Mucosa of stomach (tissue), 1 donor: ENCODE measurements around the gene MAGOH.
"Not testable (repeated sequence)": the region's sequence is repeated elsewhere in the genome, so short reads cannot be mapped to it uniquely, and the experiment has no call there.

ENCODE experiments used
- H3K27me3 ChIP-seq: one replicate; pipeline ENCODE4 v1.7.0; 2013; ENCODE audit warnings: mild to moderate bottlenecking, low read length; ENCODE audit not compliant: control insufficient read depth, insufficient read depth
- H3K36me3 ChIP-seq: one replicate; pipeline ENCODE4 v1.7.0; 2013; ENCODE audit warnings: low read length; ENCODE audit not compliant: control insufficient read depth, insufficient read depth
- H3K4me1 ChIP-seq: one replicate; pipeline ENCODE4 v1.7.0; 2013; ENCODE audit warnings: mild to moderate bottlenecking, low read length; ENCODE audit not compliant: control insufficient read depth, insufficient read depth
- H3K4me3 ChIP-seq: one replicate; pipeline ENCODE4 v1.7.0; 2013; ENCODE audit warnings: low read length
- H3K9ac ChIP-seq: one replicate; pipeline ENCODE4 v1.7.0; 2013; ENCODE audit warnings: mild to moderate bottlenecking, low read length, moderate library complexity
- H3K9me3 ChIP-seq: one replicate; pipeline ENCODE4 v1.7.0; 2013; ENCODE audit warnings: mild to moderate bottlenecking, low read length, moderate library complexity; ENCODE audit not compliant: control insufficient read depth
- donor health status: Pancreatic carcinoma.

MAGOH gene

DNA sequence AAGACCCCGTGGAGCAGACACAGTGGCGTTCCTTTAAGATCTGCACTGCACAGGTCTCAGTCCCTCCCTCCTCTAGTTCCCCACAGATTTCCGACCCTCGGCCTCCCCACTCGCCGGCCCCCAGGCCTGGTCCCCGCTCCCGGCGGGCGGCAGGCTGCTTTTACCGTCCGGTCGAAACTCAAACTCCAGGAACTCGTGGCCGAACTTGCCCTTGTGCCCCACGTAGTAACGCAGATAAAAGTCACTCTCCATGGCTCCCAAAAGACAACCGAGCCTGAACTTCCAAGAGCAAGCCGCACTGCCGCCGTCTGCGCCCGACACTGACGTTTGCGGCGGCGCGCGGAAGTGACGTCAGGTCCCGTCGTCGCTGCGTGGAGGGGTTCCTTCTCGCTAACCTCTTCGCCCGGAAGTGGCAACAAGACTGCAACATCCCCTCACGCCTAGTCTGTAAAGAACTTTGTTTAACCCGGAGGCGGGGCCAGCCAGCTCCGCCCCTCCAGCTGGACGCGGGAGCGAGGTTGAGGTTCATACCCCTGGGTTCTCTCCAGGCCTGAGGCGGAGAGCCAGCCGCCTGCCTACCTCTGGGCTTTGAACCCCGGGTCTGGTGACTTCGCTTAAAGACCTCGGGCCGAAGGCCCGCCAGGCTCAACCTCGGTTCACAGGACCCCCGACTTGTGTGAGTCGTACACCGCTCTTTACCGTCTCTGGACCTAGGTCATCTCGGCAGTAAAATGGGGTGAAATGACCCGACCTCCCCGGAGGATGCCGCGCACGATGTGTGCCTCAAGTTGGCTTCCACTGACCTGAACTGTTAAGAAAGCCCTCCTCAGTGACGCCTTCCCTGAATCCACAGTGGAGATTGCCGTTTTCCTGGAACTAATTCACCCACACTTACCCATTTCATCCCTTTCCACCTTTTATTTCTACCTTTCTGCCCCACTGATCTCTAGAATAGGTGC, at the start of gene MAGOH:
MAGOH (minus strand) TSS at position 322 of the 959 bp plus-strand sequence; CDS start at position 252, 70 bp downstream.
- Histone ChIP-seq H3K36me3 (no peaks in the 10 kb centered on the region), H3K27me3 (no peaks in the 10 kb centered on the region), H3K9me3 (no peaks in the 10 kb centered on the region), H3K4me1 (peaks cover 8% of the 10 kb centered on the region), H3K4me3 (peak within 1 kb of the TSS; percentile 75), H3K9ac (peak within 1 kb of the TSS; percentile 95)

DNA sequence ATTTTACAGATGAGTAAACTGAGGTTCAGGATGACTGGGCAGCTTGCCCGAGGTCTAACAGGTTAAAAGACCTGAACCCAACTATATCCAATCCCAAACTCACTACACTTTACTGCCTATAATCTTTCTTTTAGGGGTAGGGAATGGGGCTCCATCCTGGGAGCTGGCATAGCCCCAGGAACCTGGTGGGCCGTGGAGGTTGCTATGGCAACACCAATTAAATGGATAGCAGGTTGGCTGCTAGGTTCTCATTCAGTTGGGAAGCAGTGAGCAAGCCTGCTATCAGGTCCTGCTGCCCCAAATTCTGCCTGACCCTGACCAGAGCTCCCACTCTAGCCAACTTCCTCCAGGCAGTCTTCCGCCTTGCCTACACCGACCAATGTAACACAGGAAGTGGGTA, 48.6 kb upstream of the MAGOH start:
- no peaks in the 10 kb centered on the region for H3K36me3 ChIP-seq
- no peak overlapping the region for H3K9ac ChIP-seq
- no peaks in the 10 kb centered on the region for H3K9me3 ChIP-seq
- H3K4me3 ChIP-seq: no peak overlapping the region
- no peaks in the 10 kb centered on the region for H3K27me3 ChIP-seq
- no peaks in the 10 kb centered on the region for H3K4me1 ChIP-seq

DNA sequence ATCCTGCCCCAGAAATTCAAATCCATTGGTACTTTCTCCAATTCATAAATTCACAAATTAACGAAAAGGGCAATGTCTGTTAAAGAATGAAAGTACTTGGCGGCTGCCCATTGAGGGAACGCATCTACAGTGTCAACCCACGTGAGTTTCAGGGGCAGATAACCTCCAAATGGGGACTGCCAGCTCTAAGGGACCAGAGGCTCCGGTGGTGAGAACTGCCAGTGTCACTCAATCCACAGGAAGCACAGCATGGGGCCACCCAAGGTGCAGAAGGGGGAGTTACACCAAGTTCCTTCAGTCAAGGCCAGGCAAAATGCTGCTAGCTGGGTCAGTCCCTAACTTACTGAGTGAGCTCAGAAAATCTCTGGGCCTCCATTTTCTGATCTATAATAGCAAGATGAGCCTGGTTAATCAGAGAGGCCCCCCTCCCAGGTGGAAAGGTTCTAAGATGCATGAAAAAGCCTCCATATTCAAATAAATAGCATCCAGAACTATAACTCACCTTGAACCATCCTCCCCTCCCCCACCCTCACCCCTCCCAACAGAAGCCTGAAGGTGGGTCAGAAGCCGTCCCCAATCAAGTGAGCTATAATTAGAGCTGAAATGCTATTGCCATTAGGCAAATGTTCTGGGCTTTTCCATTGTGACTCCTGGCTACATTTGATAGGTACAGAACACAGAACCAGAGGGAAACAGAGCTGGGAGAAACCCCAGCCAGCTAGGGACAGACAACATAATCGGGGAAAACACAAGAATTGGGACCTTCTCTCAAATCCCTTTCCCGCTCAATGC, 47.8 kb upstream of the MAGOH start:
- H3K9ac ChIP-seq: no peak overlapping the region
- H3K27me3 ChIP-seq: no peaks in the 10 kb centered on the region
- H3K9me3 ChIP-seq: no peaks in the 10 kb centered on the region
- no peaks in the 10 kb centered on the region for H3K36me3 ChIP-seq
- no peaks in the 10 kb centered on the region for H3K4me1 ChIP-seq
- H3K4me3 ChIP-seq: no peak overlapping the region

DNA sequence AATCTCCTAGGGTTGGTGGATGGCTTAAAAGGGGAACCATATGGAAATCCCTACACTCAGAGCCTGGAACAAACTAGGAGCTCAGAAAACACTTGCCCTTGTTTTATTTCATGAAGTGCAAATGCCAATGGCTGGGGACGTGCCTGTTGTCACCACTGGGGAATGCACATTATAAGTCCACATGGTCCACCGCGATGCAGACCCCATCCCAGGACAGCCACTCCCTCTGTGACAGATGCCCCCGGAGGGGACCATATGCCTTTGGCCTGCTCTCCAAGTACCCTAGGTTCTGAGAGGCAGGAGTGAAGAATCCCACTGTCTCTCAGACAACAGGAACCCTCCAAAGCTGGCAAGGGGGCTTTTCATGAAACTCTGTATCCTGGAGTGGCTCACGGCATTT, 47.2 kb upstream of the MAGOH start:
- Histone ChIP-seq H3K27me3 (no peaks in the 10 kb centered on the region), H3K4me3 (no peak overlapping the region), H3K36me3 (no peaks in the 10 kb centered on the region), H3K9ac (no peak overlapping the region), H3K4me1 (no peaks in the 10 kb centered on the region), H3K9me3 (no peaks in the 10 kb centered on the region)

DNA sequence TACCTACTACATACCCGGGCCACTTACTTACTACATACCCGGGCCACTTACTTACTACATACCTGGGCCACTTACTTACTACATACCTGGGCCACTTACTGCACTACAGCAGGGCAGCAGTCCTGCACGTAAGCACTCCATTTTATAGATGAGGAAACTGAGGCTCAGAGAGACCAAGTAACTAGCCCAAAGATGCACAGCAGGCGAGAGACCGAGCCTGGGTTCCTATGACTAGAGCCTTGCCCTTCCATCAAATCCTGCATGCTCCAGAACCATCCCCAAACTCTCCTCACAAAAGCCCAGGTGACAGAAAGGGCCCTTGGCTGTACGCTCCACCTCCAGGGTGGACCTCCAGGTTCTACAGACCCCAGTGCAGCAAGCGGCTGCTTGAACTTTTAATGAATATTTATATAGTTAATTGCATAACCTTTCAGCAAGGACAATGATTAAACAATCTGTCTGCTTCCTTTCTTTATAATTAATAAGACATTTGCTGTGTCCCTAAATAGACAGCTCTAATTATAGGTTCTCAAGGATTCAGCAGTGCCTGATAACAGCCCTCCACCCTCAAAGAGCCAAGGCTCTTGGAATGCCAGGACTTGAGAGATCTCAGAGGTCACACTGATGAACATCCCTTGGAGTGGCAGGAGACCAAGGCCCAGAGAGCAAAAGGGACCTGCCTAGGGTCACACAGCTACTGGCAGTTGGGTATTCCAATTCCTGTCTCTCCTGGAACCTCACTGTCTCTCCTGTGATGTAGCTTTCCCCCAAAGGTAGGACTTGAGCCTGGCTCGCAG, 46.1 kb upstream of the MAGOH start:
- Histone ChIP-seq H3K36me3 (no peaks in the 10 kb centered on the region), H3K9me3 (no peaks in the 10 kb centered on the region), H3K4me1 (no peaks in the 10 kb centered on the region), H3K4me3 (no peak overlapping the region), H3K9ac (no peak overlapping the region), H3K27me3 (no peaks in the 10 kb centered on the region)

DNA sequence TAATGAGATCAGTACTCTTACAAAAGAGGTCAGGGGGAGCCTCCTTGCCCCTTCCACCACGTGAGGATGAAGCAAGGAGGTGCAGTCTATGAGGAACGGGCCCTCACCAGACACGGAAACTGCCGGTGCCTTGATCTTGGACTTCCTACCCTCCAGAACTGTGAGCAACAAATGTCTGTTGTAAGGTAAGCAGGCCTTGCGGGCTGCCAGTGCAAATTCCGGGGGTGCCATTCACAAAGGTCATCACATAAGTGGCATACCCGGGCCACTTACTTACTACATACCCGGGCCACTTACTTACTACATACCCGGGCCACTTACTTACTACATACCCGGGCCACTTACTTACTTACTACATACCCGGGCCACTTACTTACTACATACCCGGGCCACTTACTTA, 44.8 kb upstream of the MAGOH start:
- H3K27me3 ChIP-seq, H3K4me3 ChIP-seq, H3K9ac ChIP-seq, H3K36me3 ChIP-seq, H3K9me3 ChIP-seq, H3K4me1 ChIP-seq: not testable (repeated sequence)

DNA sequence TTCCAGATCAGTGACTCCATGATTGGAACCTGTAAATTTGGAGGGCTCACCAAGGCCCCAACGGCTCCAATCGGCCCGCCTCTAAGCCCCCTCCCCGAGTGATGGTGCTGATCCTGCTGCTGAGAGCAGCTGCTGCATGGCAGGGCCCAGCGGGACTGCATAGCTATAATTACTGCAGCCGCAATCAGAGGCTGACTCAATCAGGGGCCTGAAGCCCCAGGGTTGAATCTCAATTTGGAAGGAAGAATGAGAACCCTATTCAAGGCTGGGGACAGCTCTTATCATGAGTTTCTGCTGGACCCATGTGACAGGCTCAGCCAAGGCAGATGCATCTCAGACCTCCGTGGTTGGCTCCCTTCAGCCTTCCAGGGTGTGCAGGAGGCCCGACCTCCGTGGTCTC, 42.8 kb upstream of the MAGOH start:
- no peaks in the 10 kb centered on the region for H3K27me3 ChIP-seq
- no peaks in the 10 kb centered on the region for H3K9me3 ChIP-seq
- H3K4me1 ChIP-seq: no peaks in the 10 kb centered on the region
- no peaks in the 10 kb centered on the region for H3K36me3 ChIP-seq
- no peak overlapping the region for H3K9ac ChIP-seq
- no peak overlapping the region for H3K4me3 ChIP-seq

DNA sequence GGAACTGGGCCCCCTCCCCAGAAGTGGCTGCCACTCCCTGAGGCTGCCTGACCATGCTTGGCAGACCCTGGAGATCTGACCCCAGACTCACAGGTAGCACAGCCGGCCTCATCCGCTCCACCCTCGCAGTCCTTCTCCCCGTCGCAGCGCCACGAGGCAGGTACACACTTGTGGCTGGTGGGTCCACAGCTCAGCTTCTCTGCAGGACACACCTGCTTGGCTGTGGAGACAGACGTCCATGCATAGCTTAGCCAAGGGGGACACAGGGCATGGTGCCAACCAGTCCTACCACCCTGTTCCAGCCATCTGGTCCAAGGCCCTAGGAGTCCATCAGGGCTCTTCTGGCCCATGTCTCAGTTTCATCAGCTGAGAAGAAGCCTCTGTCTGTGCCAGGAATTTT, 42.2 kb upstream of the MAGOH start:
- H3K9ac ChIP-seq: no peak overlapping the region

DNA sequence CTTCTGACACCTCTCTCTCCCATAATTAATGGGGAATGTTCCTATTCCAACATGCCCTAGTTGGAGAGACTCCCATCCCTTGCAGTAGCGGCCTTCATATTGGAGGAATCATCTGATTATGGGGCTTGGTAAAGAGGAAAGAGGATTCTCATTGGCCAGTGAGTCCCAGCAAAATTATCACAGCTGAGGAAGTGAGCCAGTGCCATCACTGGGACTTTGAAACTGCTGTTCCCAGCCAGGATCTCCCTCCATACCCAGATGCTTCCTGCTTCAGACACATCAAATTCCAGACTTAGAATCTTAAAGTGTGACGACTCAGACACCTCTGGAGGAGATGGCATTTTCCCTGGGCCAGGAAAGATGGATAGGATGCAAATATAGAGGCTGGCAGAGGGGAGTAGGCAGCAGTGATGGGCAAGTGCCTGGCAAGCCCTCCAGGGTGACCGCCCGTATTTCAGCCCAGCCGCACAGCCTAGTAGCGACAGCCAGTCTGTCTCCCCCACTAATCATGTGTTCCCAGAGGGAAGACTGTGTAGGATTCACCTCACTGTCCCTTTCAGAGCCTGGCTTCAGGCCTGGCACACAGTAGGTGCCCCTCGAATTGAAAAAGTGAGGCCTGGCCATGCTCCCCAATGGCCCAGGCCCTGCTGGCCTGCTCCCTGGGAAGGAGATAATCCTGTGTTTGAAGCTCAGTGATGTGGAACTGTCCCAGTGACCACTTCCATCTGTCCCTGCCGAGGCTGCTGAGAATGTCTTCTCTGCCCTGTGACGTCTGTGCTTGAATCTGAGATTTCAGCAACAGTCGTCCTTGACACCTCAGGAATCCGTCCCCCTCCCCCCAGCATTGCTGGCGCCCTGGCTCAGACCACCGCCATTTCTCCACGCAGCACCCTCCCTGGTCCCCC, 41.2 kb upstream of the MAGOH start:
- Histone ChIP-seq H3K36me3 (no peaks in the 10 kb centered on the region), H3K4me3 (no peak overlapping the region)

More for the DNA sequence above, 42.2 kb upstream of the MAGOH start:
- Histone ChIP-seq H3K4me3 (no peak overlapping the region), H3K9me3 (no peaks in the 10 kb centered on the region), H3K36me3 (no peaks in the 10 kb centered on the region), H3K27me3 (no peaks in the 10 kb centered on the region), H3K4me1 (no peaks in the 10 kb centered on the region)

DNA sequence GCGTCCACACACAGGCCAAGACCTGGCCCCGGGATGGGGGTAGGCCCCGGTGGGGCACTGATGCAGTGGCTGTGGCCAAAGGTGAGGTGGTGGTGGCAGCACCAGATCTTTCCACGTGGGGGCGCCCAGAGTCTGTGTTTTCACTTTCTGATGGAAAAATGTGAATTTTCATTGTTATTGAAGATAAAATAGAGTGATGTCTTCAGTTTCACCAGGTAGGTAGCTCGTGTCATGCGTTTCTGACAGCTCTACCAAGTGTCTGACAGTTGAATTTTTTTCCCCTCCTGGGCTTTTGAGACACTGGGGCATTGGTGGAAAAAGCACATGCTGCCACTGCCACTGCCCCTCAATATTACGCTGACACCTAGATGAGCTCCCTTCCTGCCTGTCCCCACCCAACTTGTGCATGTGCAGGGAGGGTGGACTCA, 40.0 kb upstream of the MAGOH start:
- Histone ChIP-seq H3K4me3 (no peak overlapping the region), H3K9ac (no peak overlapping the region), H3K9me3 (no peaks in the 10 kb centered on the region), H3K4me1 (no peaks in the 10 kb centered on the region), H3K36me3 (no peaks in the 10 kb centered on the region), H3K27me3 (no peaks in the 10 kb centered on the region)

More for the DNA sequence above, 41.2 kb upstream of the MAGOH start:
- Histone ChIP-seq H3K4me1 (no peaks in the 10 kb centered on the region), H3K9me3 (no peaks in the 10 kb centered on the region), H3K9ac (no peak overlapping the region), H3K27me3 (no peaks in the 10 kb centered on the region)

DNA sequence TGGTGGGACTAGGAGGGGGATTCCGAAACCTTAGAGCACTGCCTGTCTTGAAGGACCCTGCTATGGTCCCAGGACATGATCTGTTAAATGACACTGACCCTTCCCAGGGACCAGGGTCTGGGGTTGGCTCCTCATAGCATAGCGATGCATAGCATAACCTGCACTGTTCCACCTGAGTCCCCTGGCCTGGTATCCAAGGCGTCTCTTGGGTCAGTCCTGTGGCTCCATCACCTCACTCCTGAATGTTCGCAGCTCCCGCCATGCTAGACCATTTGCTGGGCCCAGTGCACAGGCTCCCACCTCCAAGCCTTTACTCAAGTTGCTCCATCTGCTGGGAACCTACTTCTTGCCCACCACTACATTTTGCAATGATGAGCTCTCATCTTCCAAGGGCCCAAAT, 39.0 kb upstream of the MAGOH start:
- Histone ChIP-seq H3K4me1 (no peaks in the 10 kb centered on the region), H3K4me3 (no peak overlapping the region), H3K9ac (no peak overlapping the region), H3K36me3 (no peaks in the 10 kb centered on the region), H3K27me3 (no peaks in the 10 kb centered on the region), H3K9me3 (no peaks in the 10 kb centered on the region)
